Limb (tissue), 2 donors: ENCODE data around the gene TRIO.

Experiments used
- DNase-seq, 2 donors: peaks; one replicate each; pipeline ENCODE4 v3.0.0-alpha.2; 2016; ENCODE audit errors: extremely low spot score in 2 of 2

TRIO gene

GRCh38 chr5:14408969-14409586 is 265.9 kb downstream of the TRIO start:
- no peak for DNase-seq

GRCh38 chr5:14410068-14410393 is 266.9 kb downstream of the TRIO start:
- no peak for DNase-seq

GRCh38 chr5:14410394-14411201 is 267.5 kb downstream of the TRIO start:
- DNase-seq, result peak in 1 of 2 donors; percentile 62

- no peak for DNase-seq
Measured at GRCh38 chr5:14411216-14411615, 268.1 kb downstream of the TRIO start.

- no peak for DNase-seq
Measured at GRCh38 chr5:14413331-14413750, 270.2 kb downstream of the TRIO start.

- DNase-seq, result no peak
Measured at GRCh38 chr5:14414007-14414406, 270.9 kb downstream of the TRIO start.

- DNase-seq, result no peak
Measured at GRCh38 chr5:14414656-14415023, 271.5 kb downstream of the TRIO start.

- DNase-seq, result no peak
Measured at GRCh38 chr5:14415024-14415697, 272.0 kb downstream of the TRIO start.

GRCh38 chr5:14415698-14416074 is 272.5 kb downstream of the TRIO start:
- no peak for DNase-seq

GRCh38 chr5:14416621-14417275 is 273.6 kb downstream of the TRIO start:
- DNase-seq, result peak; percentile 70 to 77

- DNase-seq, result no peak
Measured at GRCh38 chr5:14417276-14417730, 274.2 kb downstream of the TRIO start.

- DNase-seq, result no peak
Measured at GRCh38 chr5:14417792-14418765, 274.9 kb downstream of the TRIO start.

- DNase-seq, result no peak
Measured at GRCh38 chr5:14419686-14420085, 276.5 kb downstream of the TRIO start.

GRCh38 chr5:14420101-14420811 is 277.1 kb downstream of the TRIO start:
- no peak for DNase-seq

- DNase-seq, result no peak
Measured at GRCh38 chr5:14421851-14422250, 278.7 kb downstream of the TRIO start.

GRCh38 chr5:14424011-14424685 is 281.0 kb downstream of the TRIO start:
- no peak for DNase-seq

- DNase-seq, result no peak
Measured at GRCh38 chr5:14425559-14425958, 282.4 kb downstream of the TRIO start.

GRCh38 chr5:14426521-14426920 is 283.4 kb downstream of the TRIO start:
- DNase-seq, result no peak

- no peak for DNase-seq
Measured at GRCh38 chr5:14428302-14429081, 285.4 kb downstream of the TRIO start.
